CD14-positive monocyte (primary cell): Measurements from ENCODE around the gene PLCB1. TPM values are rescaled to one million over a fixed set of nuclear protein-coding genes. Genes with fewer than 3 reads are reported as not detected.

Experiments used
- DNase-seq, 3 donors: peaks; one replicate each; pipeline ENCODE4 v3.0.0-alpha.2; 2011 to 2022
- H2AFZ ChIP-seq: 2 replicates; pipeline ENCODE4 v1.6.0; 2012; ENCODE audit warnings: mild to moderate bottlenecking, low read depth, low read length, inconsistent platforms; ENCODE audit not compliant: insufficient read depth, poor library complexity, severe bottlenecking
- H3K27ac ChIP-seq, 2 donors: 1 replicate in 1 of 2; 2 replicates in 1 of 2; pipeline ENCODE4 v1.5.1; 2012 to 2013; ENCODE audit warnings: low read length in 2 of 2, control low read depth in 1 of 2, inconsistent platforms in 1 of 2, low read depth in 1 of 2, mild to moderate bottlenecking in 1 of 2
- H3K27me3 ChIP-seq, 2 donors: one replicate each; pipeline versions ENCODE4 v1.6.0 to v1.6.1; 2011 to 2013; ENCODE audit warnings: low read length in 2 of 2; ENCODE audit not compliant: control insufficient read depth in 2 of 2, insufficient read depth in 2 of 2
- H3K36me3 ChIP-seq, 2 donors: replicated peaks in 1 of 2; 1 replicate in 1 of 2; 2 replicates in 1 of 2; pipeline versions ENCODE4 v1.5.1 to v1.6.1; 2012 to 2013; ENCODE audit warnings: low read length in 2 of 2, control low read depth in 1 of 2, inconsistent platforms in 1 of 2, mild to moderate bottlenecking in 1 of 2; ENCODE audit not compliant: insufficient read depth in 2 of 2, control insufficient read depth in 1 of 2
- H3K4me1 ChIP-seq, 2 donors: 1 replicate in 1 of 2; 2 replicates in 1 of 2; pipeline versions ENCODE4 v1.5.1 to v1.6.1; 2012 to 2013; ENCODE audit warnings: low read length in 2 of 2, control low read depth in 1 of 2, inconsistent platforms in 1 of 2, mild to moderate bottlenecking in 1 of 2, moderate library complexity in 1 of 2; ENCODE audit not compliant: insufficient read depth in 2 of 2, control insufficient read depth in 1 of 2
- H3K4me2 ChIP-seq: replicated peaks from 2 replicates; pipeline ENCODE3; 2012; ENCODE audit warnings: low read length, moderate library complexity, mild to moderate bottlenecking; ENCODE audit not compliant: poor library complexity, severe bottlenecking; ENCODE audit errors: extremely low read depth
- H3K4me3 ChIP-seq, 3 experiments: fragments of 200-600 bp in 1 of 3; sonication (generic) in 1 of 3; replicated peaks in 1 of 3; 1 replicate in 2 of 3; 2 replicates in 1 of 3; pipeline ENCODE4 v1.5.1; 2011 to 2013; ENCODE audit warnings: low read length in 3 of 3, mild to moderate bottlenecking in 3 of 3, control low read depth in 2 of 3, low read depth in 2 of 3, inconsistent platforms in 1 of 3, moderate library complexity in 1 of 3
- H3K79me2 ChIP-seq: 2 replicates; pipeline ENCODE4 v1.6.0; 2012; ENCODE audit warnings: mild to moderate bottlenecking, control low read depth, inconsistent platforms, low read length, moderate library complexity; ENCODE audit not compliant: insufficient read depth
- H3K9ac ChIP-seq: 2 replicates; pipeline ENCODE4 v1.6.0; 2017; ENCODE audit warnings: low read length, mild to moderate bottlenecking; ENCODE audit not compliant: insufficient read depth, poor library complexity, severe bottlenecking
- H3K9me3 ChIP-seq, 2 donors: replicated peaks in 1 of 2; 1 replicate in 1 of 2; 2 replicates in 1 of 2; pipeline versions ENCODE4 v1.5.1 to v1.6.1; 2012 to 2013; ENCODE audit warnings: low read length in 2 of 2, control low read depth in 1 of 2; ENCODE audit not compliant: control insufficient read depth in 1 of 2, insufficient read depth in 1 of 2
- H4K20me1 ChIP-seq: 2 replicates; pipeline ENCODE4 v1.6.0; 2012; ENCODE audit warnings: mild to moderate bottlenecking, low read length, control low read depth, moderate library complexity; ENCODE audit not compliant: insufficient read depth
- H3K27ac Mint-ChIP-seq, 7 donors: one replicate each; pipeline ENCODE4 v1.8.0; 2020; ENCODE audit warnings: mild to moderate bottlenecking in 7 of 7, mixed read lengths in 7 of 7, moderate library complexity in 6 of 7, inconsistent platforms in 2 of 7
- H3K27me3 Mint-ChIP-seq, 3 donors: one replicate each; pipeline ENCODE4 v1.8.0; 2021 to 2022; ENCODE audit warnings: low read depth in 3 of 3, mild to moderate bottlenecking in 3 of 3, mixed read lengths in 3 of 3, moderate library complexity in 3 of 3, inconsistent platforms in 1 of 3
- H3K36me3 Mint-ChIP-seq, 2 donors: one replicate each; pipeline ENCODE4 v1.8.0; 2020; ENCODE audit warnings: mixed read lengths in 2 of 2, inconsistent platforms in 1 of 2, mild to moderate bottlenecking in 1 of 2
- H3K4me1 Mint-ChIP-seq: one replicate; pipeline ENCODE4 v1.8.0; 2020; ENCODE audit warnings: mild to moderate bottlenecking, mixed read lengths
- H3K4me3 Mint-ChIP-seq, 2 donors: one replicate each; pipeline ENCODE4 v1.8.0; 2020; ENCODE audit warnings: mild to moderate bottlenecking in 2 of 2, mixed read lengths in 2 of 2, moderate library complexity in 1 of 2
- H3K9me3 Mint-ChIP-seq, 7 donors: one replicate each; pipeline ENCODE4 v1.8.0; 2020 to 2022; ENCODE audit warnings: mixed read lengths in 7 of 7, mild to moderate bottlenecking in 6 of 7, moderate library complexity in 6 of 7, inconsistent platforms in 2 of 7
- WGBS: methylation state at CpG from one replicate; pipeline ENCODE4 v1.1.5; 2013; ENCODE audit warnings: missing lambda C conversion rate; ENCODE audit not compliant: insufficient coverage; 5-methylcytosine and 5-hydroxymethylcytosine counted together
- intact Hi-C, 2 donors: fragments of 100-400 bp; cut with micrococcal nuclease; formaldehyde crosslinking; loops; one replicate each; pipeline versions ENCODE4 v1.15.0 to v1.15.1; 2023
- polyA plus RNA-seq, 3 donors: library from polyadenylated mRNA; depleted of rRNA in 1 of 3; unstranded in 2 of 3; stranded (reverse) in 1 of 3; fragments of 300-500 nt in 2 of 3; fragments of >200 nt in 1 of 3; fragmentation: Illumina TruSeq in 2 of 3; gene quantifications; 1 replicate in 2 of 3; 2 replicates in 1 of 3; pipeline ENCODE4 v1.2.3, GENCODE V29; 2012 to 2021
- TF ChIP-seq, protein P1 (sequence below): fragments of 200-600 bp; IDR thresholded peaks from one replicate; pipeline ENCODE4 v1.8.0; 2022; ENCODE audit warnings: antibody characterized with exemption, mild to moderate bottlenecking

The PLCB1 gene
- polyA plus RNA-seq, 3 donors = 8.6 to 16.4 (median 13.2) TPM

DNA sequence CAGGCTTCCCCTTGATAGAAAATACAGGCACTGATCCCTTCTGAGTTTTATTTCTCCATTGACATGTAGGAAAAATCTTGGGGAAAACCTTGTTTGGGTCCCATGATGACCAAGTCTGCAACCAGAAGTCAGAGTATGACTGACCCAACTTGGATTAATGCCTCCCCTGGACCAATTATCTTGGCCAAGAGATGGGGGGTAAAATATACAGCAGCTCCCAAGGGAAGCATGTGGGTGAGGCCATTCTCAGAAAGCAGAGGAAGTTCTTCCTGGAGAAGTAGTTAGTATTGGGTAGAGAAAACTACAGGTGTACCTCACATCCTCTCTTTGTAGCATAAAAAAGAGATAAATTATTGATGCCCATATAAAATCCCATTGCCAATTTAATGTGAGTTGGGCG lies 651.7 kb downstream of the PLCB1 start:
- H3K27me3 ChIP-seq = no peaks in the 10 kb centered on the region
- intact Hi-C loops = no loop called here
- no peak overlapping the region for H3K9ac ChIP-seq
- H4K20me1 ChIP-seq = no peaks in the 10 kb centered on the region
- Mint-ChIP-seq H3K4me1 (no peaks in the 10 kb centered on the region), H3K9me3 (peaks cover 2 to 8% (median 6%) of the 10 kb centered on the region in 7 donors), H3K27ac (no peak overlapping the region), H3K36me3 (peaks cover 26 to 28% of the 10 kb centered on the region in 2 donors), H3K4me3 (no peak overlapping the region), H3K27me3 (no peaks in the 10 kb centered on the region)
- no peaks in the 10 kb centered on the region for H3K4me1 ChIP-seq
- H3K79me2 ChIP-seq = no peaks in the 10 kb centered on the region
- H3K9me3 ChIP-seq = peaks cover 0 to 11% of the 10 kb centered on the region in 2 donors
- WGBS = no CpG with 5 or more reads among the region's 1 CpG
- no peak overlapping the region for H3K27ac ChIP-seq
- DNase-seq = no peak
- peaks cover 0 to 25% of the 10 kb centered on the region in 2 donors for H3K36me3 ChIP-seq
- TF ChIP-seq, protein P1, sequence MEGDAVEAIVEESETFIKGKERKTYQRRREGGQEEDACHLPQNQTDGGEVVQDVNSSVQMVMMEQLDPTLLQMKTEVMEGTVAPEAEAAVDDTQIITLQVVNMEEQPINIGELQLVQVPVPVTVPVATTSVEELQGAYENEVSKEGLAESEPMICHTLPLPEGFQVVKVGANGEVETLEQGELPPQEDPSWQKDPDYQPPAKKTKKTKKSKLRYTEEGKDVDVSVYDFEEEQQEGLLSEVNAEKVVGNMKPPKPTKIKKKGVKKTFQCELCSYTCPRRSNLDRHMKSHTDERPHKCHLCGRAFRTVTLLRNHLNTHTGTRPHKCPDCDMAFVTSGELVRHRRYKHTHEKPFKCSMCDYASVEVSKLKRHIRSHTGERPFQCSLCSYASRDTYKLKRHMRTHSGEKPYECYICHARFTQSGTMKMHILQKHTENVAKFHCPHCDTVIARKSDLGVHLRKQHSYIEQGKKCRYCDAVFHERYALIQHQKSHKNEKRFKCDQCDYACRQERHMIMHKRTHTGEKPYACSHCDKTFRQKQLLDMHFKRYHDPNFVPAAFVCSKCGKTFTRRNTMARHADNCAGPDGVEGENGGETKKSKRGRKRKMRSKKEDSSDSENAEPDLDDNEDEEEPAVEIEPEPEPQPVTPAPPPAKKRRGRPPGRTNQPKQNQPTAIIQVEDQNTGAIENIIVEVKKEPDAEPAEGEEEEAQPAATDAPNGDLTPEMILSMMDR = no peak
- H2AFZ ChIP-seq = no peak overlapping the region
- no peak overlapping the region for H3K4me3 ChIP-seq
- no peak overlapping the region for H3K4me2 ChIP-seq

DNA sequence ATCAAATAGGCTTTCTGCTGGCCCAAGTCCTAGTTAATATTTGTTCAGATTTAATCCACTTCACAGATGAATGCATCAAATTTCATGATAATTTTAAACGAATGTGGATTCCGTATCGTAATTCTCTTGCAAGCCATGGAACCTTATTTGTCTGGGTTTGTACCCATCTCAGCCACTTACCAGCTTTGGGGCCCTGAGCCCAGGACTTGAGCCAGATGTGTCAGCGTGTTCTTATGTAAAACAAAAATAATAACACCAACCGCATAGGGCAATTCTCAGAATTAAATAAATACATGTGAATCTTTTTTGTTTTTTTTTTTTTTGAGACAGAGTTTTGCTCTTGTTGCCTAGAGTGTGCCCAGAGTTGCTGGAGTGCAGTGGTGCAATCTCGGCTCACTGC lies 654.3 kb downstream of the PLCB1 start:
- H3K27ac ChIP-seq = no peak overlapping the region
- H3K4me2 ChIP-seq = no peak overlapping the region
- no peaks in the 10 kb centered on the region for H4K20me1 ChIP-seq
- peaks cover 0 to 2% of the 10 kb centered on the region in 2 donors for H3K9me3 ChIP-seq
- peaks cover 4 to 21% of the 10 kb centered on the region in 2 donors for H3K36me3 ChIP-seq
- H2AFZ ChIP-seq = no peak overlapping the region
- H3K27me3 ChIP-seq = no peaks in the 10 kb centered on the region
- peaks cover 0 to 2% (median 0%) of the 10 kb centered on the region in 7 donors for H3K9me3 Mint-ChIP-seq
- no peaks in the 10 kb centered on the region for H3K4me1 ChIP-seq
- DNase-seq = no peak
- H3K27ac Mint-ChIP-seq = no peak overlapping the region
- no peak overlapping the region for H3K9ac ChIP-seq
- peaks cover 9 to 17% of the 10 kb centered on the region in 2 donors for H3K36me3 Mint-ChIP-seq
- intact Hi-C loops = no loop called here
- WGBS = 96% methylated on average over 3 of the region's 6 CpGs
- no peak overlapping the region for H3K4me3 ChIP-seq
- H3K4me1 Mint-ChIP-seq = no peaks in the 10 kb centered on the region
- TF ChIP-seq, protein P1 = no peak
- no peak overlapping the region for H3K4me3 Mint-ChIP-seq
- no peaks in the 10 kb centered on the region for H3K27me3 Mint-ChIP-seq
- H3K79me2 ChIP-seq = no peaks in the 10 kb centered on the region
